B cell (primary cell): ENCODE data around the gene SLC36A4. TPM values are rescaled to one million over a fixed set of nuclear protein-coding genes. Genes with fewer than 3 reads are reported as not detected.

Source experiments
- ATAC-seq: fragments of 200-7000 bp; cut with Tn5 transposase; one replicate; pipeline ENCODE4 v1.10.0; 2021; ENCODE audit warnings: low read depth, mild to moderate bottlenecking, moderate number of reproducible peaks, moderate library complexity
- CTCF ChIA-PET: fragments of 350-600 bp; sonication (Branson Sonifier 250); formaldehyde crosslinking; loops from one replicate; lab custom pipeline; 2021; ENCODE audit warnings: antibody characterized with exemption, inconsistent platforms; lab: Charles Lee
- POLR2A ChIA-PET: fragments of 350-600 bp; sonication (Branson Sonifier 250); formaldehyde crosslinking; loops from one replicate; lab custom pipeline; 2021; ENCODE audit warnings: antibody characterized with exemption; lab: Charles Lee
- DNase-seq: peaks from one replicate; pipeline ENCODE4 v3.0.0; 2013
- H2AFZ ChIP-seq: 2 replicates; pipeline ENCODE4 v1.6.1; 2012; ENCODE audit warnings: mild to moderate bottlenecking, low read depth, low read length; ENCODE audit not compliant: insufficient read depth, poor library complexity, severe bottlenecking
- H3K27ac ChIP-seq, 2 donors: 1 replicate in 1 of 2; 2 replicates in 1 of 2; pipeline ENCODE4 v1.5.1; 2012 to 2013; ENCODE audit warnings: low read length in 2 of 2, mild to moderate bottlenecking in 2 of 2, moderate library complexity in 1 of 2
- H3K27me3 ChIP-seq, 4 experiments: fragments of 200-600 bp in 1 of 4; sonication (generic) in 1 of 4; replicated peaks in 1 of 4; 1 replicate in 2 of 4; 2 replicates in 2 of 4; pipeline versions ENCODE4 v1.6.1 to v1.7.0; 2013 to 2016; ENCODE audit warnings: low read length in 3 of 4, mild to moderate bottlenecking in 2 of 4, mixed read lengths in 1 of 4, moderate library complexity in 1 of 4; ENCODE audit not compliant: insufficient read depth in 4 of 4, control insufficient read depth in 3 of 4; ENCODE audit errors: control extremely low read depth in 1 of 4
- H3K36me3 ChIP-seq, 2 experiments: replicated peaks in 1 of 2; 1 replicate in 1 of 2; 2 replicates in 1 of 2; pipeline versions ENCODE4 v1.6.1 to v1.7.1; 2013; ENCODE audit warnings: low read length in 1 of 2; ENCODE audit not compliant: insufficient read depth in 2 of 2, control insufficient read depth in 1 of 2; ENCODE audit errors: control extremely low read depth in 1 of 2, extremely low read depth in 1 of 2
- H3K4me1 ChIP-seq, 2 donors: fragments of 200-600 bp in 1 of 2; sonication (generic) in 1 of 2; 1 replicate in 1 of 2; 2 replicates in 1 of 2; pipeline versions ENCODE4 v1.5.1 to v1.6.1; 2013 to 2017; ENCODE audit warnings: low read length in 2 of 2; ENCODE audit not compliant: control insufficient read depth in 2 of 2, insufficient read depth in 2 of 2
- H3K4me2 ChIP-seq: replicated peaks from 2 replicates; pipeline ENCODE3; 2012; ENCODE audit warnings: mild to moderate bottlenecking, low read depth, low read length; ENCODE audit not compliant: poor library complexity, severe bottlenecking
- H3K4me3 ChIP-seq, 5 experiments: fragments of 200-600 bp in 1 of 5; sonication (generic) in 1 of 5; 1 replicate in 3 of 5; 2 replicates in 2 of 5; pipeline versions ENCODE4 v1.5.1 to v1.7.0; 2011 to 2016; ENCODE audit warnings: low read length in 4 of 5, mild to moderate bottlenecking in 4 of 5, low read depth in 2 of 5, control low read depth in 1 of 5, moderate library complexity in 1 of 5; ENCODE audit not compliant: insufficient read depth in 1 of 5; ENCODE audit errors: control extremely low read depth in 1 of 5, extremely low read depth in 1 of 5
- H3K79me2 ChIP-seq: fragments of 200-600 bp; sonication (generic); one replicate; pipeline ENCODE4 v1.6.0; 2016; ENCODE audit warnings: low read length; ENCODE audit not compliant: control insufficient read depth, insufficient read depth
- H3K9ac ChIP-seq: fragments of 200-600 bp; sonication (generic); 2 replicates; pipeline ENCODE4 v1.6.1; 2017; ENCODE audit warnings: mild to moderate bottlenecking, low read length, moderate library complexity
- H3K9me3 ChIP-seq, 3 donors: one replicate each; pipeline versions ENCODE4 v1.6.1 to v1.7.1; 2013; ENCODE audit warnings: low read length in 2 of 3; ENCODE audit not compliant: control insufficient read depth in 2 of 3, insufficient read depth in 1 of 3; ENCODE audit errors: control extremely low read depth in 1 of 3
- H4K20me1 ChIP-seq: 2 replicates; pipeline ENCODE4 v1.6.0; 2012; ENCODE audit warnings: mild to moderate bottlenecking, low read length; ENCODE audit not compliant: insufficient read depth, control insufficient read depth, poor library complexity, severe bottlenecking
- H3K27ac Mint-ChIP-seq: one replicate; pipeline ENCODE4 v1.8.0; 2021; ENCODE audit warnings: mixed read lengths
- H3K27me3 Mint-ChIP-seq: one replicate; pipeline ENCODE4 v1.8.0; 2021; ENCODE audit warnings: mixed read lengths
- H3K4me1 Mint-ChIP-seq: one replicate; pipeline ENCODE4 v1.8.0; 2021; ENCODE audit warnings: mixed read lengths
- H3K4me3 Mint-ChIP-seq: one replicate; pipeline ENCODE4 v1.8.0; 2021; ENCODE audit warnings: mixed read lengths
- H3K9me3 Mint-ChIP-seq: one replicate; pipeline ENCODE4 v1.8.0; 2022; ENCODE audit warnings: mixed read lengths; ENCODE audit not compliant: insufficient read depth
- EZH2 ChIP-seq: IDR thresholded peaks from 2 replicates; pipeline ENCODE4 v1.6.1; 2012; ENCODE audit warnings: borderline replicate concordance, low read depth, mild to moderate bottlenecking, moderate library complexity, low read length; ENCODE audit not compliant: insufficient read depth, poor library complexity, severe bottlenecking
- WGBS: methylation state at CpG from one replicate; pipeline ENCODE4 v1.1.5; 2013; ENCODE audit warnings: missing lambda C conversion rate; ENCODE audit not compliant: insufficient coverage; 5-methylcytosine and 5-hydroxymethylcytosine counted together
- intact Hi-C: fragments of 100-400 bp; cut with micrococcal nuclease; formaldehyde crosslinking; loops from one replicate; pipeline ENCODE4 v1.10.0; 2022
- polyA plus RNA-seq: library from polyadenylated mRNA; depleted of rRNA; stranded (reverse); fragments of >200 nt; gene quantifications from 2 replicates; pipeline ENCODE4 v1.2.3, GENCODE V29; 2012
- total RNA-seq, 2 donors: library from RNA; stranded (reverse); fragments of 120-200 nt in 1 of 2; gene quantifications; 1 replicate in 1 of 2; 2 replicates in 1 of 2; pipeline versions ENCODE4 v1.2.3 to v1.2.4, GENCODE V29; 2013 to 2022
- TF ChIP-seq, protein P1 (sequence below): fragments of 200-600 bp; IDR thresholded peaks from one replicate; pipeline ENCODE4 v1.8.0; 2022; ENCODE audit warnings: antibody characterized with exemption, mild to moderate bottlenecking

Gene SLC36A4
- total and polyA plus RNA-seq, 2 donors (not counting 1 experiment from before 2014, with no cell fraction given), result 8.6 to 28.2 TPM

DNA sequence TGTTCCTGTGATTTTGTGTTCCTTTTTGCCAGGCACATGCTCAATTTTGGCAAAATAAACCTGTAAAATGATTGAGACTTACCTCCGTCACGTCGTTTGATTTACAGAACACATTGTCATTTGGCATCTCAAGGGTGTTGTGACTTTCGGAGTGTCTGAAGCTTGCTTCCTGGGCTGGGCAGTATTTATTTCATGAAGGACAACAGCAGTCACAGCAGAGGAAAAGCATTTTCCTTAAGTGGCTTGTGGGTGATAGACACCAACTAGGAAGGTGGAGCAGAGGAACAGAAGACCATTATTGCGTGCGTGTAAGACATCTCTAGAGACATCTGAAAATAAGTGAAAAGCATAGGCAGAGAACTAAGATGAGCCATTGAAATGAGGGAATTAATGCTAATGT, 80.2 kb downstream of the SLC36A4 start:
- WGBS, result 50% methylated on average over 6 of the region's 6 CpGs
- Histone ChIP-seq H3K4me2 (no peak overlapping the region), H3K9me3 (no peaks in the 10 kb centered on the region), H3K4me3 (no peak overlapping the region), H3K36me3 (no peaks in the 10 kb centered on the region), H3K9ac (no peak overlapping the region), H3K79me2 (no peaks in the 10 kb centered on the region), H3K27me3 (no peaks in the 10 kb centered on the region), H3K4me1 (no peaks in the 10 kb centered on the region), H2AFZ (no peak overlapping the region), H4K20me1 (no peaks in the 10 kb centered on the region), H3K27ac (no peak overlapping the region)
- intact Hi-C loops, result no loop called here
- TF ChIP-seq, protein P1, sequence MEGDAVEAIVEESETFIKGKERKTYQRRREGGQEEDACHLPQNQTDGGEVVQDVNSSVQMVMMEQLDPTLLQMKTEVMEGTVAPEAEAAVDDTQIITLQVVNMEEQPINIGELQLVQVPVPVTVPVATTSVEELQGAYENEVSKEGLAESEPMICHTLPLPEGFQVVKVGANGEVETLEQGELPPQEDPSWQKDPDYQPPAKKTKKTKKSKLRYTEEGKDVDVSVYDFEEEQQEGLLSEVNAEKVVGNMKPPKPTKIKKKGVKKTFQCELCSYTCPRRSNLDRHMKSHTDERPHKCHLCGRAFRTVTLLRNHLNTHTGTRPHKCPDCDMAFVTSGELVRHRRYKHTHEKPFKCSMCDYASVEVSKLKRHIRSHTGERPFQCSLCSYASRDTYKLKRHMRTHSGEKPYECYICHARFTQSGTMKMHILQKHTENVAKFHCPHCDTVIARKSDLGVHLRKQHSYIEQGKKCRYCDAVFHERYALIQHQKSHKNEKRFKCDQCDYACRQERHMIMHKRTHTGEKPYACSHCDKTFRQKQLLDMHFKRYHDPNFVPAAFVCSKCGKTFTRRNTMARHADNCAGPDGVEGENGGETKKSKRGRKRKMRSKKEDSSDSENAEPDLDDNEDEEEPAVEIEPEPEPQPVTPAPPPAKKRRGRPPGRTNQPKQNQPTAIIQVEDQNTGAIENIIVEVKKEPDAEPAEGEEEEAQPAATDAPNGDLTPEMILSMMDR, result no peak
- no peak for TF ChIP-seq EZH2
- no peak for ATAC-seq
- no peak for DNase-seq
- no peak overlapping the region for H3K4me3 Mint-ChIP-seq
- H3K27ac Mint-ChIP-seq, result no peak overlapping the region
- no peaks in the 10 kb centered on the region for H3K4me1 Mint-ChIP-seq
- POLR2A ChIA-PET, result no interaction called here
- H3K9me3 Mint-ChIP-seq, result no peaks in the 10 kb centered on the region
- CTCF ChIA-PET, result no interaction called here
- peaks cover 18% of the 10 kb centered on the region for H3K27me3 Mint-ChIP-seq

DNA sequence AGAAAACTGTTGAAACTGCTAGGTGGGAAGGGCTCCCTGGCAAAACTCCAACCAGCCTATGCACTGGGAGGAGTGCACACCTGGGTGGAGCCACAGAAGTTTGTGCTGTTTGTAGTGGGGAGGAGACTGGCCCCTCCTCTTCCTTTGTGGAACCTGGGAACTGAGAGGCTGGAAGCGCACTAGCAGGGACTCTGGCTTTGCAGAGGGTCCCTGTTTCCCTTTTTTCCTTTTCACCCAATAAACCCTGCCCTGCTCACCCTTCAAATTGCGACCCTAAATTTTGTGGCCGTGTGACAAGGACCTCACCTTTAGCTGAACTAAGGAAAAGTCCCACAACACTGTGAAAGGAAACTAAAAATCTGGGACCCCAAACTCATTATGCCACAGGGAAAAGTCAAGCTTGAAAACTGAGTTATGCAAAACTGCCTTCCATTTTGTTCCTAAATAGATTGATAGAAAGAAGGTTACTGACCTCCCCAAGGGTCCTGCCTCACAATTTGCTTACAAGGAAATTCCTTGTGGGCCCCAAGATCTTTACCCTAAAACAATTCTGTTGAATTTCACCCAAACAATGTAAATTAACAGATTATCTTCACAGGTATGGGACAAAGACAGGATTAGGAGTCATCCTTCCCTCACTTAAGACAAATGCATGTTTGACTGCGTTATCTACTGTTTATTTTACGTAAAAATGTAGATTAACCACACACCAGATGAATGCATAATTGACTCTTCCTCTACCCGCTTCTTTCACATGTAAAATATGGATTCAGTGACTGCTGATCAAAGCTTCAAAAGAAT, 81.0 kb downstream of the SLC36A4 start:
- POLR2A ChIA-PET, result no interaction called here
- H3K27ac ChIP-seq, result no peak overlapping the region
- Mint-ChIP-seq H3K9me3 (no peaks in the 10 kb centered on the region), H3K4me3 (no peak overlapping the region), H3K27me3 (peaks cover 22% of the 10 kb centered on the region), H3K4me1 (no peaks in the 10 kb centered on the region), H3K27ac (no peak overlapping the region)
- H3K27me3 ChIP-seq, result no peaks in the 10 kb centered on the region
- no peak for TF ChIP-seq EZH2
- TF ChIP-seq, protein P1, result no peak
- H3K4me1 ChIP-seq, result no peaks in the 10 kb centered on the region
- WGBS, result 45% methylated on average over 6 of the region's 6 CpGs
- H3K36me3 ChIP-seq, result no peaks in the 10 kb centered on the region
- H3K4me3 ChIP-seq, result no peak overlapping the region
- no peaks in the 10 kb centered on the region for H3K79me2 ChIP-seq
- H3K9ac ChIP-seq, result no peak overlapping the region
- H4K20me1 ChIP-seq, result no peaks in the 10 kb centered on the region
- no peak overlapping the region for H3K4me2 ChIP-seq
- DNase-seq (no peak), ATAC-seq (no peak)
- intact Hi-C loops, result no loop called here
- CTCF ChIA-PET, result no interaction called here
- no peaks in the 10 kb centered on the region for H3K9me3 ChIP-seq
- H2AFZ ChIP-seq, result no peak overlapping the region
